ENCODE data around the gene CNKSR3. TPM values are rescaled to one million over a fixed set of nuclear protein-coding genes. Genes with fewer than 3 reads are reported as not detected.

Gene CNKSR3
- total RNA-seq, 1 experiment from 2014 or later: 10.3 TPM

DNA sequence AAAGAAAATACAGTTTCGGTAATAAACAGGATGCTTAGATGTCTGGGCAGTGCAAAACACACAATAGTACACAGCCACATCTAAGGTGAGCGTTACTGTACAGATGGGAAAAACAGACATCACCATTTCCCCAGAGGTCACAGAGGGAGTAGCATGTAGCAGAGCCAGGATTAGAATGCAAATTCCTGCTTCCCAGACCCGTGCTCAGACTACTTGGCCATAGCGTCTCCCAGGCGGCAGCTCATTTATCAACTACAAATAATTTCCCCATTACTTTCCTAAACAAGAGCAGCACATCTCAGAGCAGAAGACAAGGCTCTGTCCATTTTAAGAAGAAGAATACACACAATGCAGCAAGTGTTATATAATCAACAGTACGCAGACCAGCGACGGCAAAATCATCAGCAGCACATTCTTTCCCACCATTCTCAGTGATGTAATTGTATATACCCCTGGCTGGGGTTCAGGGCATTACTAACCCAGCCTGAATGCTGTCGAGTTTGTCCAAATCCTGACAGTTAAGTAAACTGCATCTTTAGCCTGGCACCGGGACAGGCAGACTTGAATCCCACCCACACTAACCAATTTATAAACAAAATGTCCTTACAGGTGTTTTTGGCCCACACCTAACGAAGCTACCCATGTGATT lies 61.9 kb downstream of the CNKSR3 start:
- Histone ChIP-seq H3K4me1 (ENCODE audit: insufficient read depth, low read length, poor library complexity, severe bottlenecking) (peaks cover 39% of the 10 kb centered on the region), H3K36me3 (ENCODE audit: insufficient read depth, low read length, poor library complexity, severe bottlenecking) (no peaks in the 10 kb centered on the region), H3K4me3 (ENCODE audit: low read depth, low read length, poor library complexity, severe bottlenecking) (no peak overlapping the region), H3K9me3 (ENCODE audit: low read depth, low read length, poor library complexity, severe bottlenecking) (no peaks in the 10 kb centered on the region), H3K27ac (ENCODE audit: low read depth, low read length, poor library complexity, severe bottlenecking) (no peak overlapping the region), H3K27me3 (replicated peaks; ENCODE audit: insufficient read depth, low read depth, low read length, poor library complexity) (no peaks in the 10 kb centered on the region)
- no peak for TF ChIP-seq EZH2 (IDR thresholded peaks at IDR 0.05; ENCODE audit: borderline replicate concordance, low read depth, low read length, poor library complexity, severe bottlenecking)
- TF ChIP-seq, protein P1, sequence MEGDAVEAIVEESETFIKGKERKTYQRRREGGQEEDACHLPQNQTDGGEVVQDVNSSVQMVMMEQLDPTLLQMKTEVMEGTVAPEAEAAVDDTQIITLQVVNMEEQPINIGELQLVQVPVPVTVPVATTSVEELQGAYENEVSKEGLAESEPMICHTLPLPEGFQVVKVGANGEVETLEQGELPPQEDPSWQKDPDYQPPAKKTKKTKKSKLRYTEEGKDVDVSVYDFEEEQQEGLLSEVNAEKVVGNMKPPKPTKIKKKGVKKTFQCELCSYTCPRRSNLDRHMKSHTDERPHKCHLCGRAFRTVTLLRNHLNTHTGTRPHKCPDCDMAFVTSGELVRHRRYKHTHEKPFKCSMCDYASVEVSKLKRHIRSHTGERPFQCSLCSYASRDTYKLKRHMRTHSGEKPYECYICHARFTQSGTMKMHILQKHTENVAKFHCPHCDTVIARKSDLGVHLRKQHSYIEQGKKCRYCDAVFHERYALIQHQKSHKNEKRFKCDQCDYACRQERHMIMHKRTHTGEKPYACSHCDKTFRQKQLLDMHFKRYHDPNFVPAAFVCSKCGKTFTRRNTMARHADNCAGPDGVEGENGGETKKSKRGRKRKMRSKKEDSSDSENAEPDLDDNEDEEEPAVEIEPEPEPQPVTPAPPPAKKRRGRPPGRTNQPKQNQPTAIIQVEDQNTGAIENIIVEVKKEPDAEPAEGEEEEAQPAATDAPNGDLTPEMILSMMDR (conservative IDR thresholded peaks at IDR 0.05; ENCODE audit: low read depth, low read length): no peak; the same call in 1 of the 2 replicates
- intact Hi-C loops (cut with micrococcal nuclease; ENCODE audit: unreplicated experiment): no loop called here
- BruUV-seq (replicated peaks): no TSS peak
- ChIA-PET CTCF (no interaction called here), POLR2A (ENCODE audit: low non-redundant PET) (no interaction called here)
- DNase-seq (ENCODE audit: low spot score): peak; percentile 38

DNA sequence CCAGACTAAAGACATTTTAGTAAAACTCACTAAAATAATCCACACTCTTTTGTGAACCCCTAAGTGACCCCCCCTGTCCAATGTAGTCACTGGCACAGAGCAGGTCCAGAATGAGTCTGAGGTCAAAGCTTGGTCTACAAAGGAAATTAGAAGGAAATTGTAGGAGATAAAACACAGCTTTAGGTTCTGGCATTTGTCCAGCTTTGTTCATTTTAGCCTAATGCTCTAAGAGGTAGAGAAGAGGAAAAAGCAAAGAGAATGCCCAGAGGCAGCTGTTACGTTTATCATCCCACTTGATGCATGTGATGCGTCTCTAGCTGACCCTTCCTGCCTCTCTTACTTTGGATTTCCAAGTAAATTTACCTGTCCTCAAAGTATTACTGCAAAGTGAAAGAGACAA lies 62.5 kb downstream of the CNKSR3 start:
- CTCF ChIA-PET: no interaction called here
- no peaks in the 10 kb centered on the region for H3K27me3 ChIP-seq (replicated peaks; ENCODE audit: insufficient read depth, low read depth, low read length, poor library complexity)
- intact Hi-C loops (cut with micrococcal nuclease; ENCODE audit: unreplicated experiment): no loop called here
- DNase-seq (ENCODE audit: low spot score): peak; percentile 59
- no peaks in the 10 kb centered on the region for H3K9me3 ChIP-seq (ENCODE audit: low read depth, low read length, poor library complexity, severe bottlenecking)
- BruUV-seq (replicated peaks): no TSS peak
- H3K4me3 ChIP-seq (ENCODE audit: low read depth, low read length, poor library complexity, severe bottlenecking): no peak overlapping the region
- POLR2A ChIA-PET (ENCODE audit: low non-redundant PET): no interaction called here
- H3K27ac ChIP-seq (ENCODE audit: low read depth, low read length, poor library complexity, severe bottlenecking): no peak overlapping the region
- no peaks in the 10 kb centered on the region for H3K36me3 ChIP-seq (ENCODE audit: insufficient read depth, low read length, poor library complexity, severe bottlenecking)
- TF ChIP-seq EZH2 (IDR thresholded peaks at IDR 0.05; ENCODE audit: borderline replicate concordance, low read depth, low read length, poor library complexity, severe bottlenecking): no peak
- TF ChIP-seq, protein P1 (conservative IDR thresholded peaks at IDR 0.05; ENCODE audit: low read depth, low read length): no peak
- peaks cover 33% of the 10 kb centered on the region for H3K4me1 ChIP-seq (ENCODE audit: insufficient read depth, low read length, poor library complexity, severe bottlenecking)

DNA sequence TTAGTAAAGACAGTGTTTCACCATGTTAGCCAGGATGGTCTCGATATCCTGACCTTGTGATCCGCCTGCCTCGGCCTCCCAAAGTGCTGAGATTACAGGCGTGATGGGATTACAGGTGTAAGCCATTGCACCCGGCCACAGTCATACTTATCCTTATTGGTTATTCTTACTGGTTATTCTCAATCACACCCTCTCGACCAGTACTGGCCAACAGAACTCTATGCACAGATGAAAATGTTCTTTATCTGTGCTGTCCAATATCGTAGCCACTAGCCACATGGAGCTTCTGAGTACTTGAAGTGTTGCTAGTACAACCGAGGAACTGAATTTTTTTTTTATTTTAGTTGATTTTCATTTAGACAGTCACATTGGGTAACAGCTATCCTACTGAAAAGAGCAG lies 63.5 kb downstream of the CNKSR3 start:
- Histone ChIP-seq H3K4me3 (ENCODE audit: low read depth, low read length, poor library complexity, severe bottlenecking) (no peak overlapping the region), H3K27me3 (replicated peaks; ENCODE audit: insufficient read depth, low read depth, low read length, poor library complexity) (no peaks in the 10 kb centered on the region), H3K4me1 (ENCODE audit: insufficient read depth, low read length, poor library complexity, severe bottlenecking) (peaks cover 31% of the 10 kb centered on the region), H3K27ac (ENCODE audit: low read depth, low read length, poor library complexity, severe bottlenecking) (no peak overlapping the region), H3K9me3 (ENCODE audit: low read depth, low read length, poor library complexity, severe bottlenecking) (no peaks in the 10 kb centered on the region), H3K36me3 (ENCODE audit: insufficient read depth, low read length, poor library complexity, severe bottlenecking) (no peaks in the 10 kb centered on the region)
- ChIA-PET POLR2A (ENCODE audit: low non-redundant PET) (no interaction called here), CTCF (no interaction called here)
- intact Hi-C loops (cut with micrococcal nuclease; ENCODE audit: unreplicated experiment): no loop called here
- DNase-seq (ENCODE audit: low spot score): no peak
- TF ChIP-seq, protein P1 (conservative IDR thresholded peaks at IDR 0.05; ENCODE audit: low read depth, low read length): no peak
- TF ChIP-seq EZH2 (IDR thresholded peaks at IDR 0.05; ENCODE audit: borderline replicate concordance, low read depth, low read length, poor library complexity, severe bottlenecking): no peak
- no TSS peak for BruUV-seq (replicated peaks)
